Stomach (tissue), 4 donors: ENCODE measurements around the gene ARID1B.

Experiments
- POLR2A ChIP-seq, 4 donors: fragments of 450-650 bp; IDR thresholded peaks; one replicate each; pipeline ENCODE4 v1.6.1; 2016; ENCODE audit warnings: antibody characterized with exemption in 4 of 4, control low read depth in 2 of 4, mild to moderate bottlenecking in 1 of 4, moderate library complexity in 1 of 4
- POLR2AphosphoS5 ChIP-seq, 3 donors: sonication (generic); formaldehyde crosslinking; IDR thresholded peaks; one replicate each; pipeline ENCODE4 v1.6.1; 2016; ENCODE audit warnings: antibody characterized with exemption in 3 of 3
- TF ChIP-seq, protein P1 (sequence below), 7 experiments: fragments of 450-650 bp in 4 of 7; fragments of 200-600 bp in 3 of 7; sonication (generic) in 3 of 7; IDR thresholded peaks; one replicate each; pipeline ENCODE4 v1.5.1; 2016 to 2019; ENCODE audit warnings: antibody characterized with exemption in 7 of 7, control low read depth in 2 of 7, mild to moderate bottlenecking in 1 of 7

DNA sequence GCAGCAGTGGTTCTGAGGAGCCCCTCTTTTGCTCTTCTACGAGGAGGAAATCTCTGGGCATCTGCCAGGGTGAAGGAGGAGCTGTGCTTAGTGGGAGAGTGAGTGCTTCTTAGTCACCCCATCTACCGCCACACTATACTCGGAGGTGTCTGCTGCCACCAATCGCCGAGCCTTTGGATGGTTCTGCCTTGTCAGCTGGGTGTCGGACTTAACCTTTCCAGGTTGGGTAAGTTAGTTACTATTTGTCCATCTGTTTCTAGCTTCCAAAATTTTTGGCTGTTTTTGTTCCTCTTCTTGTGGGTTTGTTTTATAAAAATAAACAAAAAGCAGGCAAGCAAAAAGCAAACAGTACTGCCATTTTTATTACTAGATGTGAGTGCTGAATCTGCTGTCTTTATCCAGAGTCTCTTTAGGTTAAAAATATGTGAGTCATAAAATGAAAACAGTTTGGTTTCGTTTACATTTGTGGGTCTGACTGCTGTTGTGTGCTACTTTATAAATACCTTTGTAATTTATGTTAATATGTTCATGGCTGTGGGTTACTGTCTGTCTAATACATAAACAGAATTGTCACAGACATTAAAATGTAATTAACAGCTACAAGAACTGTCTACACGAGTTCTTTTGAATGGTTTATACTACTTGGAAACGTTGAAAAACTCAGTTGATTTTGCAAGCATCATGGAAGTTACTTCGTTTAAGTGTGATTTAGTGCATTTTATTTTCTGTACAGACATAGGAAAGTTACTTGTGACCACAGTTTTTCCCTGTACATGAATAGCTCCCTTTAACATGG is 89.2 kb downstream of the ARID1B start:
- TF ChIP-seq POLR2AphosphoS5 (IDR thresholded peaks at IDR 0.05) (no peak), POLR2A (IDR thresholded peaks at IDR 0.05) (no peak)
- TF ChIP-seq, protein P1, sequence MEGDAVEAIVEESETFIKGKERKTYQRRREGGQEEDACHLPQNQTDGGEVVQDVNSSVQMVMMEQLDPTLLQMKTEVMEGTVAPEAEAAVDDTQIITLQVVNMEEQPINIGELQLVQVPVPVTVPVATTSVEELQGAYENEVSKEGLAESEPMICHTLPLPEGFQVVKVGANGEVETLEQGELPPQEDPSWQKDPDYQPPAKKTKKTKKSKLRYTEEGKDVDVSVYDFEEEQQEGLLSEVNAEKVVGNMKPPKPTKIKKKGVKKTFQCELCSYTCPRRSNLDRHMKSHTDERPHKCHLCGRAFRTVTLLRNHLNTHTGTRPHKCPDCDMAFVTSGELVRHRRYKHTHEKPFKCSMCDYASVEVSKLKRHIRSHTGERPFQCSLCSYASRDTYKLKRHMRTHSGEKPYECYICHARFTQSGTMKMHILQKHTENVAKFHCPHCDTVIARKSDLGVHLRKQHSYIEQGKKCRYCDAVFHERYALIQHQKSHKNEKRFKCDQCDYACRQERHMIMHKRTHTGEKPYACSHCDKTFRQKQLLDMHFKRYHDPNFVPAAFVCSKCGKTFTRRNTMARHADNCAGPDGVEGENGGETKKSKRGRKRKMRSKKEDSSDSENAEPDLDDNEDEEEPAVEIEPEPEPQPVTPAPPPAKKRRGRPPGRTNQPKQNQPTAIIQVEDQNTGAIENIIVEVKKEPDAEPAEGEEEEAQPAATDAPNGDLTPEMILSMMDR (IDR thresholded peaks at IDR 0.05), result no peak
